ENCODE data around the gene LRP6.

The LRP6 gene

DNA sequence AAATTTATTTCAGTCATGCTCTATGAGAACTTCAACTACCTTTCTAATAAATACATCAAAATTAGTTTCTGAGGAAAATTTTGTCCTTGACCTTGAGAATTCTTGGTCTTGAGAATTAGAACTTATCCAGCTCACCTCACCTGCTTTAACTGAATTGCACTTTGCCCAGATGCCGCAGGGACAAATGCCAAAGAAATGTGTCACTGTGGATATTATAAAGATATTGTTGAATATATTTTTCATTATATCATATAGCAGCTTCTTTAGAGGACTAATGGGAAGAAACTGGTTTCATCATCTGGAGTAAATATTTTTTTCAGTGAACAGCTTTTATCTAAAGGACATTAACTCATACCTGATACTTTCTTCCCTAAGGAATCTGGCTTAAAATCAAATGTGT lies 54.1 kb downstream of the LRP6 start:
- Mint-ChIP-seq H3K4me3 (no peak overlapping the region), H3K36me3 (ENCODE audit: low read depth) (no peaks in the 10 kb centered on the region), H3K27ac (no peak overlapping the region), H3K27me3 (peaks cover 18% of the 10 kb centered on the region), H3K9me3 (no peaks in the 10 kb centered on the region), H3K4me1 (ENCODE audit: low read depth) (peaks cover 18% of the 10 kb centered on the region)

DNA sequence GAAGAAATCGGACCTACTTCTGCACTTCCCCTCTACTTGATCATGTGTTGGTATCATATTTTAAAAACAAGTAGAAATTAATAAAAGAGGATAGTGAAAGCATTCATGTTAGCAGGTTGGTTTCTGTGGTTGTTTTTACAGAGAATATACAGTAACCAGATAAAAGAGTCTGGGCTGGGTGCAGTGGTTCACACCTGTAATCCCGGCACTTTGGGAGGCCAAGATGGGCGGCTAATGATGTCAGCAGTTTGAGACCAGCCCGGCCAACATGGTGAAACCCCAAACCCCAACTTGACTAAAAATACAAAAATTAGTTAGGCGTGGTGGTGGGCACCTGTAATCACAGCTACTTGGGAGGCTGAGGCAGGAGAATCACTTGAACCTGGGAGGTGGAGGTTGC lies 55.9 kb downstream of the LRP6 start:
- Mint-ChIP-seq H3K27ac (no peak overlapping the region), H3K36me3 (ENCODE audit: low read depth) (no peaks in the 10 kb centered on the region), H3K4me3 (no peak overlapping the region), H3K4me1 (ENCODE audit: low read depth) (peaks cover 16% of the 10 kb centered on the region), H3K9me3 (no peaks in the 10 kb centered on the region), H3K27me3 (peaks cover 24% of the 10 kb centered on the region)

DNA sequence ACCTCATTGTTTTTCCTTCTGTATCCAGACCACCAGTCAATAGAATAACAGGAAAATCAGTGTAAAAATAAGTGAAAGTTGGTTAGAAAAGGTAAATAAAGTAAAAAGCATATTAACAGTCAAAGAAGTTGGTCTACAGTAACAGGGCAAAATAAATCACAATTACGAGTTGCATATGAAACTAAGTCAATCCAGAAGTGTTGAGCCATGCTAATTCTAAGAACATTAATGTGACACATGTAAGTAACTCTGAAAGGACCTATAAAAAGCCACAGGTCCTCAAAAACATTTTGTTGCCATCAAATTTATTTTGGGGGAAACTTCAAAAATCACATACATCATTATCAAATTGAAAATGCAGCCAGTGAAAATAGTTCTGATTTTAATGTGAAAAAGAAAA lies 56.4 kb downstream of the LRP6 start:
- H3K4me1 Mint-ChIP-seq (ENCODE audit: low read depth): peaks cover 16% of the 10 kb centered on the region
- no peak overlapping the region for H3K27ac Mint-ChIP-seq
- H3K27me3 Mint-ChIP-seq: peaks cover 24% of the 10 kb centered on the region
- H3K36me3 Mint-ChIP-seq (ENCODE audit: low read depth): no peaks in the 10 kb centered on the region
- H3K9me3 Mint-ChIP-seq: no peaks in the 10 kb centered on the region
- H3K4me3 Mint-ChIP-seq: no peak overlapping the region

- H3K4me1 Mint-ChIP-seq (ENCODE audit: low read depth): peaks cover 13% of the 10 kb centered on the region
- no peaks in the 10 kb centered on the region for H3K36me3 Mint-ChIP-seq (ENCODE audit: low read depth)
- peaks cover 24% of the 10 kb centered on the region for H3K27me3 Mint-ChIP-seq
- no peaks in the 10 kb centered on the region for H3K9me3 Mint-ChIP-seq
- H3K4me3 Mint-ChIP-seq: no peak overlapping the region
- H3K27ac Mint-ChIP-seq: no peak overlapping the region
Measured at GRCh38 chr12:12209675-12210074, 57.2 kb downstream of the LRP6 start.

DNA sequence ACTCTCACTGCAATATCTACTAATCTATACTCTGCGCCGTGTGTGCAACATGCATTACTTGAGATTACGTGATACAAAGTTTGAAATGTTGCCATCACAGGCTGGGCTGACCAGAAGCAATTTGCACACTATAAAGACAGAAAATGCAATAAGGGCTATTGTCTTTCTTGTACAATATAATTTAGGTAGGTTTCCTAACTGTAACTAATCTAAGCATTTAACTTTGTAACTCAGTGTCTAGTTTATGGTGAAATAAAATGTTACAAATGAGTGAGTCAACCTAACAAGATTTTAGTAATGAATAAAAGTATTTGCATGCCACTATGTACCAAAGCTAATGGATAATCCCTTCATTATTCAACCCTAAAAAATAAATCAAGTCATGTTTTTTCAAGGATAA lies 57.8 kb downstream of the LRP6 start:
- no peaks in the 10 kb centered on the region for H3K36me3 Mint-ChIP-seq (ENCODE audit: low read depth)
- H3K9me3 Mint-ChIP-seq: no peaks in the 10 kb centered on the region
- H3K4me1 Mint-ChIP-seq (ENCODE audit: low read depth): peaks cover 11% of the 10 kb centered on the region
- H3K27ac Mint-ChIP-seq: no peak overlapping the region
- H3K27me3 Mint-ChIP-seq: peaks cover 24% of the 10 kb centered on the region
- no peak overlapping the region for H3K4me3 Mint-ChIP-seq

DNA sequence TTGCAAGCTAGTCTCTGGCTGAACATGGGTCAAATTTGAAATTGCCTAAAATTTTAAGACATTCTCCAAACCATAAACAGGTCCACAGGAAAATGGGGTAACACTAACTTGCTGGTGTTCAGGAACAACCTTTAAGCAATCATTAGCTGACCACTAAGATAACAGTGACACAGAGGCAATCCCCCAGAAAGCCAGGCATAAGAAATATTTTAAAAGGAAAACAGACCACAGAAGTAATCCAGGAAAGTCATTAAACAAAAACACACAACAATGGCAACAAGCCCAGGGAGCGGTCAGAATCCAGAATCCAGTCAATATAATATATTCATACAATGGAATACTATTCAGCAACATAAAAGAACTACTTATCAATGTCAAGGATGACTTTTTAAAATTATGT lies 59.1 kb downstream of the LRP6 start:
- Mint-ChIP-seq H3K36me3 (ENCODE audit: low read depth) (no peaks in the 10 kb centered on the region), H3K27me3 (peaks cover 20% of the 10 kb centered on the region), H3K27ac (no peak overlapping the region), H3K4me1 (ENCODE audit: low read depth) (peaks cover 11% of the 10 kb centered on the region), H3K9me3 (no peaks in the 10 kb centered on the region), H3K4me3 (no peak overlapping the region)

DNA sequence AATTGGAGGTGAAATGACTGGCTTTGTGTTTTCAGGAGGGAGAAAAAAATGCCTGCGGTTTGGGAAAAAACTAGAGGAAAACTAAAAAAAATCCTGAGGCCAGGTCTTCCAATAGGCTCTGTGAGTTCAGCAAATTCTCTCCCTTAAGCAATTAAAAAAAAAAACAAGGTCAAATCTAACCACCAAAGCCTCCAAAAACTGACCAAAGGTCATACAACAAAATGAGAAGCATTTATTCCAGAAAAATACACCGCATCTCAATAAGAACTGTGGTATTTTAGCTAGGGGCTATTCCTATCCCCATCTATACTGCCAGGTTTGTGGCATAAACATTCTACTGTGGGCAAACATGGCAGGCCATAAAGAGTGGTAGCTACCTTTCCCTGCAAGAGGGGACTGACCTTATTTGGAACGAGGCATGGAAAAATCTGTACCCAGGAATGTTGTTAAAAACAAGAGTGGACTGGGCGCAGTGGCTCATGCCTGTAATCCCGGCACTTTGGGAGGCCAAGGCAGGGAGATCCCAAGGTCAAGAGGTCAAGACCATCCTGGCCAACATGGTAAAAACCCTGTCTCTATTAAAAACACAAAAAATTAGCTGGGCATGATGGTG lies 60.0 kb downstream of the LRP6 start:
- Mint-ChIP-seq H3K36me3 (ENCODE audit: low read depth) (no peaks in the 10 kb centered on the region), H3K4me3 (no peak overlapping the region), H3K9me3 (no peaks in the 10 kb centered on the region), H3K27ac (no peak overlapping the region), H3K27me3 (peaks cover 22% of the 10 kb centered on the region), H3K4me1 (ENCODE audit: low read depth) (peaks cover 11% of the 10 kb centered on the region)

DNA sequence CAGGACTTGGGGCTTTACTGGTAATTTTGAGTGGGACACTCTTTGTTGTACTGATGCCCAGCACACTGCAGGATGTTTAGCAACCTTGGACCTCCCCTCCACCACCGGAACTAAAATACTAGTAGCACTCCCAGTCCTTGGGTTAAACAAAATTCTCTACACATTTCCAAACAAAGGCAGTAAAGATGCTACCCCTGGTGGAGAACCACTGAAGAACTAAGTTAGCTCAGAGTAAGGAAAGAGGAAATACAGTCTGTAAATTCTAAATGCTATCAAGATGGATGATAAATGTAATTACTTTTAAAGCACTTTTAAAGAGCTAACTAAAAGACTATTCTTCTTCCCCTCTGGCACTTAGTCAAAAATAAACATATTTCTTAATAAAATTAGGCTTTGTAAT lies 64.1 kb downstream of the LRP6 start:
- H3K27ac Mint-ChIP-seq: no peak overlapping the region
- H3K4me1 Mint-ChIP-seq (ENCODE audit: low read depth): peaks cover 8% of the 10 kb centered on the region
- H3K9me3 Mint-ChIP-seq: peaks cover 5% of the 10 kb centered on the region
- peaks cover 24% of the 10 kb centered on the region for H3K27me3 Mint-ChIP-seq
- H3K4me3 Mint-ChIP-seq: no peak overlapping the region
- H3K36me3 Mint-ChIP-seq (ENCODE audit: low read depth): peaks cover 23% of the 10 kb centered on the region

GRCh38 chr12:12202105-12202504 lies 64.7 kb downstream of the LRP6 start:
- Mint-ChIP-seq H3K27ac (no peak overlapping the region), H3K9me3 (peaks cover 11% of the 10 kb centered on the region), H3K27me3 (peaks cover 23% of the 10 kb centered on the region), H3K4me3 (no peak overlapping the region), H3K36me3 (ENCODE audit: low read depth) (peaks cover 23% of the 10 kb centered on the region), H3K4me1 (ENCODE audit: low read depth) (peaks cover 8% of the 10 kb centered on the region)

DNA sequence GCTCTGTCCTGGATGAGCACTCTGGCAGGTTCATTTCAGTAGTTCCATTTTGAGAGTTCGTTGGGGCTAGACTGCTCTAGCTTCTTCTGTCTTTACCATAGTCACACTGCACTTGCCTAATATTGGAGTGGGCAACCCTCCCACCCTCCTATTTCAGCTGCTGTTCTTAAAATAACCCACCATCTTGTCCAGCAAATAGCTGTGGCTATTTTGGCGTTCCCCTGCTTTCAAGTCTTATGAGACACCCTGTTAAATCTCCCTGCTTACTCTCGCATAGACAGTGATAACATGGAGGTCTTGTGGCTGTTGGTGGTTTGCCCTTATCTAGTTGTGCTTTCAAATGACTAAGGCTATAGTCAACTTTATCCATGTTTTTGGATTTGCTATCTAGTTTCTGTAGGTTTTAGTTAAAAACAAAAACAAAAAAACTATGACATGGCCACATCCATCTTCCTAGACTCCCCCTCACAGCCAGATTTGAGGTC lies 65.5 kb downstream of the LRP6 start:
- peak overlapping the region; percentile 7 for H3K27ac Mint-ChIP-seq

GRCh38 chr12:12200363-12200762 lies 66.5 kb downstream of the LRP6 start:
- peaks cover 28% of the 10 kb centered on the region for H3K27me3 Mint-ChIP-seq
- peaks cover 22% of the 10 kb centered on the region for H3K9me3 Mint-ChIP-seq
- H3K27ac Mint-ChIP-seq: no peak overlapping the region

More for the DNA sequence above, 65.5 kb downstream of the LRP6 start:
- Mint-ChIP-seq H3K9me3 (peaks cover 17% of the 10 kb centered on the region), H3K4me3 (no peak overlapping the region), H3K27me3 (peaks cover 23% of the 10 kb centered on the region), H3K36me3 (ENCODE audit: low read depth) (peaks cover 23% of the 10 kb centered on the region), H3K4me1 (ENCODE audit: low read depth) (peaks cover 8% of the 10 kb centered on the region)

GRCh38 chr12:12198124-12198523 lies 68.7 kb downstream of the LRP6 start:
- Mint-ChIP-seq H3K27ac (no peak overlapping the region), H3K9me3 (peaks cover 22% of the 10 kb centered on the region), H3K4me3 (no peak overlapping the region), H3K36me3 (ENCODE audit: low read depth) (peaks cover 23% of the 10 kb centered on the region), H3K4me1 (ENCODE audit: low read depth) (peaks cover 8% of the 10 kb centered on the region), H3K27me3 (peaks cover 38% of the 10 kb centered on the region)

More at GRCh38 chr12:12200363-12200762, 66.5 kb downstream of the LRP6 start:
- H3K4me1 Mint-ChIP-seq (ENCODE audit: low read depth): peaks cover 8% of the 10 kb centered on the region
- H3K4me3 Mint-ChIP-seq: no peak overlapping the region
- H3K36me3 Mint-ChIP-seq (ENCODE audit: low read depth): peaks cover 23% of the 10 kb centered on the region

DNA sequence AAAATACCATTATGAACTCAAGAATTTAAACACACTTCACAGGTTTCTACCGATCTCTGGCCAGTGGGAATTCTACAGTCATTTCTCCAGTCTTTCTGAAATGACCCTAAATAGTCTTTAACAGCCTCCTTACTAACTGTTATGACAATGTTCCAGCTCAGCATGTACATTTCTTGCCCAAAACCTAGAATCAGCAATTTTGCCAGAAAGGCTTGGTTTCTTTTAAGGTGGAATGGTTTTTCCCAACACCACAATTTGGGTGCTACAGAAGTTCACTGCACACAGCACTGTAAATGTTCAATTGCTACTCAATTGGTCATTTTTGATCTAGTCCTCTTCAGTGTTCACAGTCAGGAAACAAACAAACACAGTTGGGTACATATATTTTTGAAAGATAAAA lies 69.7 kb downstream of the LRP6 start:
- peaks cover 23% of the 10 kb centered on the region for H3K36me3 Mint-ChIP-seq (ENCODE audit: low read depth)
- H3K4me1 Mint-ChIP-seq (ENCODE audit: low read depth): peaks cover 8% of the 10 kb centered on the region
- H3K27me3 Mint-ChIP-seq: peaks cover 35% of the 10 kb centered on the region

DNA sequence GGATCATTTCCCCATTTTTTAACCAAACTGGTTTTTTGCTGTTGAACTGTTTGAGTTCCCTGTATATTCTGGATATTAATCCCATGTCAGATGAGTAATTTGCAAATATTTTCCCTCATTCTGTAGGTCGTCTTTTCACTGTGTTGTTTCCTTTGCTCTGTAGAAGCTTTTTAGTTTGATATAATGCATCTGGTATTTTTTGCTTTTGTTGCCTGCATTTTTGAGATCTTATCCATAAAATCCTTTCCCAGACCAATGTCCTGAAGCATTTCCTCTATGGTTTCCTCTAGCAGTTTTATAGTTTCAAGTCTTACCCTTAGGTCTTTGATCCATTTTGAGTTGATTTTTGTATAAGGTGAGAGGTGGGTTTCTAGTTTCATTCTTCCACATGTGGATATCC lies 71.3 kb downstream of the LRP6 start:
- Mint-ChIP-seq H3K4me3 (no peak overlapping the region), H3K27ac (no peak overlapping the region), H3K36me3 (ENCODE audit: low read depth) (peaks cover 13% of the 10 kb centered on the region), H3K9me3 (peaks cover 22% of the 10 kb centered on the region), H3K4me1 (ENCODE audit: low read depth) (peaks cover 3% of the 10 kb centered on the region), H3K27me3 (peaks cover 33% of the 10 kb centered on the region)

More for the DNA sequence above, 69.7 kb downstream of the LRP6 start:
- Mint-ChIP-seq H3K27ac (no peak overlapping the region), H3K9me3 (peaks cover 22% of the 10 kb centered on the region), H3K4me3 (no peak overlapping the region)

GRCh38 chr12:12195081-12195480 lies 71.8 kb downstream of the LRP6 start:
- Mint-ChIP-seq H3K9me3 (peaks cover 22% of the 10 kb centered on the region), H3K27me3 (peaks cover 32% of the 10 kb centered on the region), H3K4me3 (no peak overlapping the region)

GRCh38 chr12:12194206-12194605 lies 72.6 kb downstream of the LRP6 start:
- H3K9me3 Mint-ChIP-seq: peaks cover 22% of the 10 kb centered on the region
- no peak overlapping the region for H3K27ac Mint-ChIP-seq
- no peak overlapping the region for H3K4me3 Mint-ChIP-seq
- H3K4me1 Mint-ChIP-seq (ENCODE audit: low read depth): peaks cover 7% of the 10 kb centered on the region
- H3K27me3 Mint-ChIP-seq: peaks cover 33% of the 10 kb centered on the region
- H3K36me3 Mint-ChIP-seq (ENCODE audit: low read depth): peaks cover 4% of the 10 kb centered on the region

More at GRCh38 chr12:12195081-12195480, 71.8 kb downstream of the LRP6 start:
- H3K27ac Mint-ChIP-seq: no peak overlapping the region
- H3K36me3 Mint-ChIP-seq (ENCODE audit: low read depth): peaks cover 8% of the 10 kb centered on the region
- H3K4me1 Mint-ChIP-seq (ENCODE audit: low read depth): peaks cover 7% of the 10 kb centered on the region
